HepG2 (cell line): ENCODE measurements around the gene DIRAS1. TPM values are rescaled to one million over a fixed set of nuclear protein-coding genes. Genes with fewer than 3 reads are reported as not detected.

Source experiments
- ATAC-seq: fragments of 200-7000 bp; cut with Tn5 transposase; 3 replicates; pipeline ENCODE4 v1.9.1; 2020; ENCODE audit warnings: mild to moderate bottlenecking, moderate library complexity
- BruUV-seq: library from RNA; stranded (reverse); fragments of 400-500 nt; replicated peaks from 2 replicates; lab custom pipeline; 2021; lab: Mats Ljungman, UMichigan
- CTCF ChIA-PET: fragments of 300-600 bp; formaldehyde crosslinking; extraction: SDS; loops from one replicate; lab custom pipeline; 2021; ENCODE audit warnings: low total read pairs, inconsistent platforms, low intra/inter-chr PET ratio; lab: Yijun Ruan, JAX
- POLR2A ChIA-PET: fragments of 350-600 bp; sonication (Branson Sonifier 250); formaldehyde crosslinking; loops from one replicate; lab custom pipeline; 2020; ENCODE audit warnings: antibody characterized with exemption, inconsistent platforms; lab: Yijun Ruan, JAX
- DNase-seq: peaks from one replicate; pipeline ENCODE4 v3.0.0-alpha.2; 2015; ENCODE audit warnings: low spot score
- FAIRE-seq: peaks from 3 replicates; lab custom pipeline; 2011; peaks lifted over from hg19 to GRCh38; lab: Jason Lieb, UNC
- H2AFZ ChIP-seq: one replicate; pipeline ENCODE4 v1.6.1; 2011; ENCODE audit warnings: low read length, inconsistent platforms
- H3K27ac ChIP-seq: fragments of 300-600 bp; 3 replicates; pipeline ENCODE4 v1.8.0; 2011; ENCODE audit warnings: mixed run types, mild to moderate bottlenecking, mixed read lengths, low read length, inconsistent platforms; ENCODE audit not compliant: insufficient read depth; ENCODE audit errors: extremely low read length
- H3K27me3 ChIP-seq, 2 experiments: fragments of 200-600 bp in 1 of 2; 2 replicates in 1 of 2; 3 replicates in 1 of 2; pipeline versions ENCODE4 v1.6.0 to v1.8.0; 2011; ENCODE audit warnings: low read length in 2 of 2, mild to moderate bottlenecking in 2 of 2, moderate library complexity in 2 of 2, inconsistent platforms in 1 of 2; ENCODE audit not compliant: insufficient read depth in 2 of 2, control insufficient read depth in 1 of 2
- H3K36me3 ChIP-seq, 2 experiments: fragments of 200-600 bp in 1 of 2; replicated peaks in 1 of 2; 2 replicates in 1 of 2; 3 replicates in 1 of 2; pipeline versions ENCODE4 v1.5.1 to v1.8.0; 2011; ENCODE audit warnings: low read length in 2 of 2, inconsistent platforms in 1 of 2; ENCODE audit not compliant: insufficient read depth in 2 of 2, control insufficient read depth in 1 of 2
- H3K4me1 ChIP-seq: 2 replicates; pipeline ENCODE4 v1.5.1; 2012; ENCODE audit warnings: low read length, inconsistent platforms; ENCODE audit not compliant: insufficient read depth
- H3K4me2 ChIP-seq: 2 replicates; pipeline ENCODE4 v1.6.0; 2011; ENCODE audit warnings: low read depth, low read length, inconsistent platforms
- H3K4me3 ChIP-seq, 3 experiments: fragments of 200-600 bp in 1 of 3; sonication (generic), shearing (Covaris generic) in 1 of 3; replicated peaks in 1 of 3; 2 replicates each; pipeline ENCODE4 v1.5.1; 2011 to 2016; ENCODE audit warnings: low read length in 3 of 3, inconsistent platforms in 2 of 3, low read depth in 2 of 3, mild to moderate bottlenecking in 2 of 3, control low read depth in 1 of 3, mixed read lengths in 1 of 3; ENCODE audit not compliant: insufficient read depth in 1 of 3
- H3K79me2 ChIP-seq: one replicate; pipeline ENCODE4 v1.6.1; 2011; ENCODE audit warnings: low read length, inconsistent platforms; ENCODE audit not compliant: insufficient read depth
- H3K9ac ChIP-seq: 2 replicates; pipeline ENCODE4 v1.6.0; 2011; ENCODE audit warnings: mild to moderate bottlenecking, low read depth, low read length, inconsistent platforms; ENCODE audit not compliant: insufficient read depth
- H3K9me3 ChIP-seq: 2 replicates; pipeline ENCODE4 v1.5.1; 2012; ENCODE audit warnings: mild to moderate bottlenecking, low read length
- H4K20me1 ChIP-seq: 2 replicates; pipeline ENCODE4 v1.6.0; 2011; ENCODE audit warnings: inconsistent platforms, mild to moderate bottlenecking, low read length, moderate library complexity; ENCODE audit not compliant: insufficient read depth
- EED ChIP-seq: sonication (generic); formaldehyde crosslinking; IDR thresholded peaks from 2 replicates; pipeline ENCODE4 v1.5.0; 2020; ENCODE audit warnings: mild to moderate bottlenecking, missing genetic modification reagents
- EZH2 ChIP-seq: conservative IDR thresholded peaks from 2 replicates; pipeline ENCODE4 v1.6.1; 2012; ENCODE audit warnings: mild to moderate bottlenecking, low read depth, low read length, moderate library complexity
- KAT7 ChIP-seq: IDR thresholded peaks from 2 replicates; pipeline ENCODE4 v1.6.1; 2018; ENCODE audit warnings: borderline replicate concordance, missing compliant biosample characterization
- MAFG ChIP-seq: sonication (generic); formaldehyde crosslinking; IDR thresholded peaks from 2 replicates; pipeline ENCODE4 v1.5.1; 2020; ENCODE audit warnings: mild to moderate bottlenecking, missing genetic modification reagents
- MAZ ChIP-seq, 2 experiments: sonication (generic) in 1 of 2; formaldehyde crosslinking in 1 of 2; IDR thresholded peaks; 2 replicates each; pipeline versions ENCODE4 v1.5.0 to v1.6.1; 2012 to 2020; ENCODE audit warnings: low read depth in 2 of 2, mild to moderate bottlenecking in 2 of 2, borderline replicate concordance in 1 of 2, improper control_type of control experiment in 1 of 2, low read length in 1 of 2, missing genetic modification reagents in 1 of 2, moderate library complexity in 1 of 2
- MEF2D ChIP-seq: sonication (generic); formaldehyde crosslinking; IDR thresholded peaks from 2 replicates; pipeline ENCODE4 v1.5.1; 2020; ENCODE audit warnings: mild to moderate bottlenecking, missing genetic modification reagents
- POLR2A ChIP-seq, 2 experiments: IDR thresholded peaks; 2 replicates each; pipeline ENCODE4 v1.6.1; 2011; ENCODE audit warnings: low read depth in 2 of 2, low read length in 2 of 2, mild to moderate bottlenecking in 1 of 2, moderate library complexity in 1 of 2; ENCODE audit not compliant: insufficient read depth in 1 of 2
- RBFOX2 ChIP-seq: fragments of 200-400 bp; formaldehyde crosslinking; IDR thresholded peaks from 2 replicates; pipeline ENCODE4 v1.6.1; 2017; ENCODE audit warnings: low read depth, mild to moderate bottlenecking, low read length
- THAP9 ChIP-seq: sonication (generic); formaldehyde crosslinking; IDR thresholded peaks from 2 replicates; pipeline ENCODE4; 2020; ENCODE audit warnings: missing genetic modification reagents, mild to moderate bottlenecking, borderline replicate concordance
- ZMAT3 ChIP-seq: sonication (generic); formaldehyde crosslinking; conservative IDR thresholded peaks from 2 replicates; pipeline ENCODE4 v1.7.0; 2021; ENCODE audit warnings: missing genetic modification reagents
- ZNF20 ChIP-seq: sonication (generic); formaldehyde crosslinking; IDR thresholded peaks from 2 replicates; pipeline ENCODE4 v1.4.0; 2020; ENCODE audit warnings: mild to moderate bottlenecking, moderate library complexity, missing genetic modification reagents
- ZNF235 ChIP-seq: sonication (generic); formaldehyde crosslinking; IDR thresholded peaks from 2 replicates; pipeline ENCODE4 v1.8.1; 2023; ENCODE audit warnings: mild to moderate bottlenecking, missing genetic modification reagents, borderline replicate concordance
- ZNF589 ChIP-seq: sonication (generic); formaldehyde crosslinking; conservative IDR thresholded peaks from 2 replicates; pipeline ENCODE4 v1.8.0; 2022; ENCODE audit warnings: mild to moderate bottlenecking, moderate library complexity, missing genetic modification reagents
- ZNF704 ChIP-seq: sonication (generic); formaldehyde crosslinking; IDR thresholded peaks from 2 replicates; pipeline ENCODE4 v1.8.1; 2023; ENCODE audit warnings: mild to moderate bottlenecking, inconsistent platforms, moderate library complexity, missing genetic modification reagents, borderline replicate concordance
- WGBS: methylation state at CpG from one replicate; pipeline ENCODE4 v1.1.6; 2017; ENCODE audit warnings: low lambda C conversion rate; 5-methylcytosine and 5-hydroxymethylcytosine counted together
- in situ Hi-C: cut with HindIII; loops from 2 replicates; pipeline ENCODE4 v1.10.0; 2017; ENCODE audit warnings: low pct_unique_long_range_greater_than_20kb; ENCODE audit not compliant: extremely low pct_ligation_motif_present
- intact Hi-C: fragments of 100-400 bp; cut with micrococcal nuclease; formaldehyde crosslinking; loops from one replicate; pipeline ENCODE4 v1.10.0; 2022; ENCODE audit not compliant: unreplicated experiment
- polyA plus RNA-seq, 8 experiments: library from polyadenylated mRNA; depleted of rRNA in 3 of 8; stranded (reverse) in 7 of 8; unstranded in 1 of 8; fragments of >200 nt; fragmentation: Illumina TruSeq in 4 of 8; extraction: Trizol in 4 of 8; gene quantifications; 2 replicates each; pipeline versions ENCODE4 v1.2.1 to v1.2.3, GENCODE V29; 2011 to 2016; ENCODE audit warnings: low read depth in 4 of 8, missing spikeins in 1 of 8, mixed read lengths in 1 of 8; ENCODE audit not compliant: insufficient read depth in 1 of 8
- total RNA-seq, 5 experiments: library from RNA; depleted of rRNA; stranded (reverse); fragments of >200 nt; fragmentation: Illumina TruSeq; extraction: Trizol; gene quantifications; 2 replicates each; pipeline ENCODE4 v1.2.3, GENCODE V29; 2016; ENCODE audit warnings: low read depth in 1 of 5
- TF ChIP-seq, protein P1 (sequence below): sonication (generic); formaldehyde crosslinking; IDR thresholded peaks from 2 replicates; pipeline ENCODE4 v1.4.0; 2020; ENCODE audit warnings: missing genetic modification reagents

Gene DIRAS1
- total and polyA plus RNA-seq, 2 of the 13 experiments (the other 11 are each of a cell fraction or from before 2014, with no cell fraction given): 0.97 to 1.8 TPM

- FAIRE-seq: no peak
- Histone ChIP-seq H3K4me1 (peaks cover 9% of the 10 kb centered on the region), H3K9me3 (no peaks in the 10 kb centered on the region), H3K9ac (no peak overlapping the region), H3K4me3 (no peak overlapping the region), H3K27me3 (no peaks in the 10 kb centered on the region), H3K36me3 (peaks cover 17 to 37% of the 10 kb centered on the region in 2 experiments), H3K4me2 (no peak overlapping the region)
- DNase-seq: no peak
- 96% methylated on average over 36 of the region's 40 CpGs for WGBS
- TF ChIP-seq THAP9 (no peak), EED (CRISPR knock-in tag) (no peak), ZNF235 (no peak), POLR2A (IDR thresholded peaks at IDR 0.05; ENCODE audit: insufficient read depth in 1 of 2, low read depth in 2 of 2, low read length in 2 of 2) (no peak), MEF2D (CRISPR knock-in tag) (no peak), ZNF704 (CRISPR knock-in tag) (no peak), EZH2 (no peak), ZMAT3 (CRISPR knock-in tag) (no peak), ZNF20 (no peak), RBFOX2 (no peak), MAZ (IDR thresholded peaks at IDR 0.05; ENCODE audit: borderline replicate concordance, low read depth, low read length) (no peak), MAZ (CRISPR knock-in tag; IDR thresholded peaks at IDR 0.05; ENCODE audit: low read depth) (no peak), KAT7 (CRISPR knock-in tag) (no peak), ZNF589 (CRISPR knock-in tag) (no peak), MAFG (no peak)
- TF ChIP-seq, protein P1, sequence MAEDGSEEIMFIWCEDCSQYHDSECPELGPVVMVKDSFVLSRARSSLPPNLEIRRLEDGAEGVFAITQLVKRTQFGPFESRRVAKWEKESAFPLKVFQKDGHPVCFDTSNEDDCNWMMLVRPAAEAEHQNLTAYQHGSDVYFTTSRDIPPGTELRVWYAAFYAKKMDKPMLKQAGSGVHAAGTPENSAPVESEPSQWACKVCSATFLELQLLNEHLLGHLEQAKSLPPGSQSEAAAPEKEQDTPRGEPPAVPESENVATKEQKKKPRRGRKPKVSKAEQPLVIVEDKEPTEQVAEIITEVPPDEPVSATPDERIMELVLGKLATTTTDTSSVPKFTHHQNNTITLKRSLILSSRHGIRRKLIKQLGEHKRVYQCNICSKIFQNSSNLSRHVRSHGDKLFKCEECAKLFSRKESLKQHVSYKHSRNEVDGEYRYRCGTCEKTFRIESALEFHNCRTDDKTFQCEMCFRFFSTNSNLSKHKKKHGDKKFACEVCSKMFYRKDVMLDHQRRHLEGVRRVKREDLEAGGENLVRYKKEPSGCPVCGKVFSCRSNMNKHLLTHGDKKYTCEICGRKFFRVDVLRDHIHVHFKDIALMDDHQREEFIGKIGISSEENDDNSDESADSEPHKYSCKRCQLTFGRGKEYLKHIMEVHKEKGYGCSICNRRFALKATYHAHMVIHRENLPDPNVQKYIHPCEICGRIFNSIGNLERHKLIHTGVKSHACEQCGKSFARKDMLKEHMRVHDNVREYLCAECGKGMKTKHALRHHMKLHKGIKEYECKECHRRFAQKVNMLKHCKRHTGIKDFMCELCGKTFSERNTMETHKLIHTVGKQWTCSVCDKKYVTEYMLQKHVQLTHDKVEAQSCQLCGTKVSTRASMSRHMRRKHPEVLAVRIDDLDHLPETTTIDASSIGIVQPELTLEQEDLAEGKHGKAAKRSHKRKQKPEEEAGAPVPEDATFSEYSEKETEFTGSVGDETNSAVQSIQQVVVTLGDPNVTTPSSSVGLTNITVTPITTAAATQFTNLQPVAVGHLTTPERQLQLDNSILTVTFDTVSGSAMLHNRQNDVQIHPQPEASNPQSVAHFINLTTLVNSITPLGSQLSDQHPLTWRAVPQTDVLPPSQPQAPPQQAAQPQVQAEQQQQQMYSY (CRISPR knock-in tag): no peak
- TF ChIP-seq, all 625 proteins: peak for 0
- ChIA-PET POLR2A (no interaction called here), CTCF (no interaction called here)
- ATAC-seq: no peak
- peaks cover 53% of the 10 kb centered on the region for H3K79me2 ChIP-seq
- no peak overlapping the region for H2AFZ ChIP-seq
- in situ Hi-C loops (no loop called here), intact Hi-C loops (no loop called here)
- no peak overlapping the region for H3K27ac ChIP-seq
- peaks cover 19% of the 10 kb centered on the region; the same call in 1 of the 2 replicates for H4K20me1 ChIP-seq
- no TSS peak for BruUV-seq
Measured at GRCh38 chr19:2770055-2771013, 49.2 kb upstream of the DIRAS1 start.
